GM21360 (cell line): Measurements from ENCODE around the gene EDEM1.

ENCODE experiments used
- ATAC-seq: cut with Tn5 transposase; IDR thresholded peaks from one replicate; pipeline ENCODE4 v1.9.1; 2021; ENCODE audit warnings: mild to moderate bottlenecking, moderate library complexity; ENCODE audit not compliant: unreplicated experiment

Gene EDEM1

DNA sequence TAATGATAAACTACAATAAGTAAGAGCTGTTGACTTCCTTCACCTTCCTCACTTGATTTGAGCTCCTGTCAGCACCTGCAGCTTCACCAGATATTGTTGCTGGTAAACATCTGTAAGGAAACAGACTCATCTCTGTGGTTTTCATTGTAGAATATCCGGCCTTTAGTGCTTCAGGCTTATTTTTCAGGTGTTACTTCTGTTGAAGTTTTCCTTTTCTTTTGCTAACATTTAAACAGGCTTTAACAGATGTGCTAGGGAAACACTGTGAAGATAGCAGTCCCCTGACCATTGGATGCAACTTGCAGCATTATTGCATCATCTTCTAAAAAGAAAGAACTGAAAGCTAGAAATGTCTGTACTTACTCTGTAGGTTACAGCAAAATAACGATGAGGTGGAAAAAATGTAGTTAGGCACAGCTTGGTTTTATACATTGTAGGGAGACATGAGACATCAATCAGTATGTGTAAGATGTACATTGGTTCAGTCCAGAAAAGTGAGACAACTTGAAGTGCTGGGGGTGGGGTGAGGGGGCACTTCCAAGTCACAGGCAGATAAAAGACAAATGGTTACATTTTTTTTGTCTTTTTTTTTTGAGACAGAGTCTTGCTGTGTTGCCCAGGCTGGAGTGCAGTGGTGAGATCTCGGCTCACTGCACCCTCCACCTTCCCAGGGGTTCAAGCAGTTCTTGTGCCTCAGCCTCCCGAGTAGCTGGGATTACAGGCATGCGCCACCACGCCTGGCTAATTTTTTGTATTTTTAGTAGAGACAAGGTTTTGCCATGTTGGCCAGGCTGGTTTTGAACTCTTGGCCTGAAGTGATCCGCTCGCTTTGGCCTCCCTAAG, 10.2 kb downstream of the EDEM1 start:
- ATAC-seq, result peak; percentile 60

DNA sequence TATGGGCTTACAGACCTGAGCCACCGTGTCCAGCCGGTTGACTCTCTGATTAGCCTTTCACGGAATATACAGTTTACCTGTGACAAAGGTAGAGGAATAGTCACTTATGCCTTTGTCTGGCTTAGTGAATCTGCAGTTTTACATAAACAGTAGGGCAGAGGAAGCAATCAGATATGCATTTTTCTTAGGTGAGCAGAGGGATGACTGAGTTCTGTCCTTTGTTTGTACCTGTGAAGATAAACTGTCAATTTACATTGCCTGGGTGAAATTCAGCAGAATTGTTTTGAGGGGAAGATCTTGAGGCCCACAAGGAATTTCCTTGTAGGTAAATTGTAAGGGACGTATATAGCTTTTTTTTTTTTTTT, 10.8 kb downstream of the EDEM1 start:
- ATAC-seq, result no peak

DNA sequence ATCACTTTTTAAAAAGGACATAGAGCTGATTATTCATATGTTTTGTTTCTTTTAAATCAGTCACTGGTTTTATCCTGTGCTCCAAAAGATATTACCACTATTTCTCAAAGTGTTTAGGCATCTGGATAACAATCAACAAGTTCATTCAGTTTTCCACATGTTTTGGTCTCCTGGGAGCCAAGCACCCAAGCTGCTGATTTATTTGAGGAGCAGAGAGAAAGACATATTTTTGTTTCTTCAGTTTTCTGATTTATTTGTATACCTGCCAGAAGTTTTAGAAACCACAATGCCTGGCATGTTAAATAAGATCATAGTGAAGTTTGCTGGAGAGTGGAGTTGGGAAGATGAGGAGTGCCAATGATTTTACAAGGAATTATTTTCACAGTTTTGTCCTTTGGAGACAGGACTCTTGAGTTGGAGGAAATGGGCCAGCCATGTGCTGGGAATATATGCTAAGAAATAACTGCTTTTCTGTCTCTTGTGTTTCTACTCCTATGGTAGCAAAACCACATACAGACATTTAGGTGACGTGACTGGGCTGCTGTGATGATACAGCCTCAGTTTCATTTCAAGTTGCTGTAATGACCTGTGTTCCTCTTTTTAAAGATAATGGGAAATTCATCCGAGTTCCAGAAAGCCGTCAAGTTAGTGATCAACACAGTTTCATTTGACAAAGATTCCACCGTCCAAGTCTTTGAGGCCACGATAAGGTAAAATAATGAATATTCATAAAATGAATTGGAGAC, 11.7 kb downstream of the EDEM1 start:
- ATAC-seq, result peak; percentile 43

DNA sequence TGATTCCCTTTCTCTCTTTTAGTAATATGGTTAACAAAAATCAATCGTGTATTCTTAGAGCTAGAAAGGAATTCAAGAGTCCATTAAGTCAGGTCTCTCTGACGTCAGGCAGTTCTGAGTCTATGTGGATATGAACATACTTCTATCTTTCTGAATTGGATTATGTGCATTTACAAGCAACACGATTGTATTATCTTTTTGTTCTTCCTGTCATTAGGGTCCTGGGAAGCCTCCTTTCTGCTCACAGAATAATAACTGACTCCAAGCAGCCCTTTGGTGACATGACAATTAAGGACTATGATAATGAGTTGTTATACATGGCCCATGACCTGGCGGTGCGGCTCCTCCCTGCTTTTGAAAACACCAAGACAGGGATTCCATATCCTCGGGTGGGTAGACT, 14.0 kb downstream of the EDEM1 start:
- no peak for ATAC-seq

DNA sequence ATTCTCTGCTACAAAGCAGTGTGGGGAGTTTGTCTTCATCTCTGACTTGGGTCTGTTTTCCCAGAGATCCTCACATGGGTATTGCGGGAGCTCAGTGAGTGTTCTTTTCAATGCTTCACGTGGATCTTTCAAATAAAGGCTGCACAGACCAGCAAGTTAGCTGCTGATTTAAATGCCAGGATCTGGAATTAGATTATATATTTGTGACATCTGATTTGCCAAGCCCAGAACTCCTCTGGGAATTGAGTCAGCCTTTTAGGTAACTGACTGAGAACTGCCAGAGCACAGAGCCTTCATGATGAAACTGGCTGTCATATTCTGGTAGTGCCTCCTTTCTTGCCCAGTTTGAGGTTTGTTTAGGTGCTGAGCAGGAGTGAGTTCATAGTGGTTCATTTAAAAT, 14.7 kb downstream of the EDEM1 start:
- ATAC-seq, result no peak

DNA sequence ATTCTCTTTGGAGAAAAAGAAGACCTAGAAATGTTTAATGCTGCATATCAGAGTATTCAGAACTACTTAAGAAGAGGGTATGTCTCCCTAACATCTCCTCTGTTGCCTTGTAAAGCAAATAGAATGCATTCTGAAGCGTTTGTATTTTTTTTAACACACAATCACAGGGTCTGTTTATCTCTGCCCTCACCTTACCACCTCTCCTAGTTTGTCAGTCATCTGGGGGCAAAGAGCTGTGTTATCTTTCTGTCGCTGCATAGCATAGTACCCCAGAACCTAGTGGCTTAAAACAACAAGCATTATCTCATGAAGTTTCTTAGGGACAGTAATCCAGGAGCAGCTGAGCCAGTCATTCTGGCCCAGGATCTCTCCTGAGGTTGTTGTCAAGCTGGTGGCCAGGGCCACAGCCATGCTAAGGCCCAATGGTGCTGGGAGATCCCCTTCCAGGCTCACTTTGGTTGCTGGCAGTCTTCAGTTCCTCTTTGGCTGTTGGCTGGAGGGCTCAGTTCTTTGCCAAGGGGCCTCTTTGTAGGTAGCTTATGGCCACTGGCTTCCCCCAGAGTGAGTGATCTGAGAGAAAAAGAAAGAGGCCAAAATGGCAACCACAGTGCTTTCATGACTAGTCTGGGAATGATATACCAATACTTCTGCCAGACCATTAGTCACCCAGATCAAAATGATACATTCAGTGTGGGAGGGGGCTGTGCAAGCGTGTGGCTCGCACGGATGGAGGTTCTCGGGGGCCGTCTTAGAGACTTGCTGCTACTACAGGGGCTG, 17.8 kb downstream of the EDEM1 start:
- ATAC-seq, result peak; percentile 98

DNA sequence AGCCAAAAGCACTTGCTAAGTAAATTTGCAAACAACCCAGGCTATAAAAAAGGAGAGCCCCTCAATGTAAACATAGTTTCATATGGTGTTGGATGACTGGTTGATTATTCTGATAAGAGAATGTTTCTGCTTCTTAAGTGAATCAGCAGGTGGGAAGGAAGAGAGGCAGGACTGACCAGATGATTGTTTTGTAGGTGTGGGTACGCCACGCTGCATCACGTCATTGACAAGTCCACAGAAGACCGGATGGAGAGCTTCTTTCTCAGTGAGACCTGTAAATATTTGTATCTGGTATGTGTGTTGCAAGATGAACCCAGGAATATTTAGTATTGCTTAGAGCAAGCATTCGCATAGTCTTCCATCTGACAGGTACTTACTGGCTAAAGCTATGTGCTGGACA, 23.4 kb downstream of the EDEM1 start:
- ATAC-seq, result no peak

DNA sequence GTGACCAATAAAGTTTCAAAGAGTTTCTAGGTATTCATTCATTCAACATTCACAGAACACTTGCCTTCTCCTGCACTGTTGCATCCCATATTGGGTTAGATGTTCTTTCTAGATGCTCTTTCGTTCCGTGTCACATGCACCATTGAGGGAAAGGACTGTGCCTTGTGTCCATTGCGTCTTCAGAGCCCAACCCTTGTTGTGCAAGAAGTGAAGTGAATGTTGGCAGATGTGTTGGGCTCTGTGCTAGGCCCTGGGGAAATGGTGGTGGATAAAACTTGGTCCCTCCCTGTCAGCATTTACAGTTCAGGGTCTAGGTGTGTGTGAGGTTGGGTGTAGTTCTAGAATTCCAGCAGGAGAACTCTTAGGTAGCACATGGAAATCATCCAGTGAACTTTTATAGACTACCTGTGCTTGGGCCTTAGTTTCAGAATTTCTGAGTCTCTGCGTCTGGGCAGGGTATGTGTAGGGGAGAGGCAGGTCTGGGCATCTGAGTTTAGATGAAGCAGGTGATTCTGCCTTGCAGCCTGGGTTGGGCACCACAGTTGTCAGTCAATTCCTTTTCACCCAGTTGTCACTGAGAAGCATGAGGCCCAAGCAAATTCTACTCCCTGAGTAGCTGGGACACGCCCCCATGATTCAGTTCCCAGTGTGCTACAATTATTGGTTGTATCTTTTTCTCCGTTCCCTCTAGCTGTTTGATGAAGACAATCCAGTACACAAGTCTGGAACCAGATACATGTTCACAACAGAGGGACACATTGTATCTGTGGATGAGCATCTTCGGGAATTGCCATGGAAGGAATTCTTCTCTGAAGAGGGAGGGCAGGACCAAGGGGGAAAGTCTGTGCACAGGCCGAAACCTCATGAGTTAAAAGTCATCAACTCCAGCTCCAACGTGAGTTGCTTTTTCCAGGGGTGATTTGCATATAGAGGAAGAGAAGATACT, 25.4 kb downstream of the EDEM1 start:
- no peak for ATAC-seq

DNA sequence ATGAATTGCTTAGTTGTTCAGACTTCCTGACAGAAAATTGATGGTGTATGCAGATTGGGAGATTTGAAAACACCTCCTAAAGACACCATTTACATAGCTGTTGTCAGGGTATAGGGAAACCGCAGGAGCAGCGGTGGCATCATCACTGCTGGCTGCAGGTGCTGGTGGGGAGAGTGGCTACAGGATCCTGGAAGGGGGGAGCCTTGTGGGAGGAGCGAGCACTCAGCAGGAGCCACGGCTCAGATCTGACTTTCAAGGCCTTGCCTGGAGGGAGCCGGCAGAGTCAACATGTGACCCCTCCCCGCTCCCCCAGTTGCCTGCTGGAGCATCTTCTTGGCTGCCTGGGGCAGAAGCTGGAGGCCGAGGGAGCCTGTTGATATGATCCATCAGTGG, 26.1 kb downstream of the EDEM1 start:
- no peak for ATAC-seq

DNA sequence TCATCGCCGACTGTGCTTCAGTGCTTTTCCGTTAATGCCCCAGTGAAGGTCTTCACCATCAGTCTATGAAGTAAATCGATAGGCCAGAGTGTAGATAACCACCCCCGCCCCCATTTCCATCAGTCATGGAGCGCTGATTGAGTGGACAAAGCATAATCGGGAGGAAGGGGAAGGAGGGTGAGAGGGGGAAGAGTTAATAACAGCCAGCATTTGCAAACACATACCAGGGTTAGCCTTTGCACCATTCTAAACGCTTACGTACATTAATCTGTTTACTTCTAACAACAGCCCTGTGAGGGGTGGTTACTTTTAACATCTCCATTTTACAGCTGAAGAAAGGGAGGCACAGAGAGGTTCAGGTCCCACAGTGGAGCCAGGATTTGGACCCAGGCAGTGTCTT, 26.8 kb downstream of the EDEM1 start:
- no peak for ATAC-seq

DNA sequence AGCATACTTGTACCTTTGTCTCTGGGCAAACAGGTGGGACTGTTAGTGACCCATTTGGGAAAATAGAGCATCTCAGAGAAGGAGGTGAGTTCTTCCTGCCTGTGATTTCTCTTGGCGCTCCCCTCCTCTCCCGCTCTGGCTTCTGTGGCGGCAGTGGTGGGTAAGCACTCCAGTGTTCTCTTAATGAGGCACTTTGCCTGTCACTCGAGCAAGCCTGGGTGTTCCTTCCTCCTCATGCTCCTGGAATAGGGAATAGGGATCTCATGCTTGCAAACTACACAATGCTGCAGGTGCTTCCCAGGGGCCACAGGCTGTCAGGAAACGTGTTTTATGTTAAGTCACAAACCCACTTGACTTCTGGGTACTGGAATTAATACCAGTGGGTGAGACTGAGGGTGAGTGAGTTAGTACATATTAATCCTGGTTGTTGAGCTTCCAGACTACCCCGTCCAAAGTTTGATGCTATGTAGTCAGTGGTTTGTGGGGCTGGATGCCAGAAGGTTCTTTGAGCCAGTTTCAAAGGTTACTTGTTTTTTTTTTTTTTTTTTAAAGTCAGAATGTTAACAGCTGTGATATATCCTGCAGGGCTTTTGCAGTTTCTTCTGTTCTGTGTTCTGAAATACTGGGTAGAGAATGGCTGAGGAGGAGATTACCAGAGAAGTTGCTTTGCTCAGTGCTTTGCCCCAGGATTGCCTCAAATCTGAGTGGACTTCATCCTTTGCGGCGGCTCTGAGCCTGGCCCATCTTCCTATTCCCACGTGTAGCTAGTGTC, 30.5 kb downstream of the EDEM1 start:
- no peak for ATAC-seq

DNA sequence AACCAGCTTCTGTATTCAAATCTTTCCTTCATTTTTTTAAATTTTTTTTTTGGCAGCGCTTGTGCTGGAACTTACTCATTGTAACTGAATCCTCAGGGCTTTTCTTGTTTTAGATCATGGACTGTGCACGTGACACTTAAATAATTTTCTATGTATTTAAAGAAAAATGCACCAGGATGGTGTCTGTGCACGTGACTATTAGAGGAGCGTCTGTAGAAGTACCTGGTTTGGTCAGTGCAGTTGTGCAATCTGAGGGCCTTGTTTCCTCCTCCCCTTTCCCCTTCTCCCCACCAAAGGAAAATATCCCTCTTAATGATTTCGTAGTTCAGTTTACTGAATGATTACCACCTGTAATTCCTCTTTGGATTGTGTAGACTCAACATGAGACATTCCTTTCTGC, 31.3 kb downstream of the EDEM1 start:
- ATAC-seq, result no peak

DNA sequence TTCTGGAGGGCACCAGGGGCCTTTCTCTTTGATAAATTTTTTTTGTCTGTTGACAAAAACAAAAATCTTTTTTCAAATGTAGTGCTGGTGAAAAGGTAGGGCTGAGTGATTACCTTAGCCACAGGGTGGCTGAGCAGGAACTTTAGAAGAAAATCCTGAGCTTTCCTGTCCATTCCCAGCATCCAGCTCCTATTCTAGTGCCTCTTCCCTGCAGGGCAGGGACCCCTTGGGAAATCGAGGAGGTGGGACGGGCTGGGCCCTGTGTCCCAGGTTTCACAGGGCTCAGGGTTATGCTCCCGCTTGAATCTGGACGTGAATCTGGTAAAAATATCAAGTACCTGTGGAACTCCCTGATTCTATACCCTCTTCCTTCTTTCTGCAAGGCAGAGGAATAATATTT, 31.7 kb downstream of the EDEM1 start:
- no peak for ATAC-seq

DNA sequence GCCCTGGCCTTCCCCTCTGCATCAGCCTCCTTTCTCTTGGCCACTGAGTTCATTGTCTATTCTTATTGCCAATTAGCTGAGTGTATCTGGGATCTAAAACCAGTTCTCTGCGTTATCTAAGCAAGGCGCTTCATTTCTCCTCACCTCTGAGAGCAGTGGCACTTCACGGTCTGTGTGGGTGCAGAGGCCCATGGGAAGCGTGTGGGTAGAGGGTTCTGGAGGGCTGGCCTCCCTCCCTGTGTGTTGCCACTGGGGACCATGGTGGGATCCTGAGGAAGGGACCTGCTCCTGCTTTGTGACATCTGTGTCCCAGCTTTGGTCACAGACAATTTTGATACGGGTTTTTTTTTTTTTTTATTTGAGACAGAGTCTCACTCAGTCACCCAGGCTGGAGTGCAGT, 32.7 kb downstream of the EDEM1 start:
- ATAC-seq, result no peak

DNA sequence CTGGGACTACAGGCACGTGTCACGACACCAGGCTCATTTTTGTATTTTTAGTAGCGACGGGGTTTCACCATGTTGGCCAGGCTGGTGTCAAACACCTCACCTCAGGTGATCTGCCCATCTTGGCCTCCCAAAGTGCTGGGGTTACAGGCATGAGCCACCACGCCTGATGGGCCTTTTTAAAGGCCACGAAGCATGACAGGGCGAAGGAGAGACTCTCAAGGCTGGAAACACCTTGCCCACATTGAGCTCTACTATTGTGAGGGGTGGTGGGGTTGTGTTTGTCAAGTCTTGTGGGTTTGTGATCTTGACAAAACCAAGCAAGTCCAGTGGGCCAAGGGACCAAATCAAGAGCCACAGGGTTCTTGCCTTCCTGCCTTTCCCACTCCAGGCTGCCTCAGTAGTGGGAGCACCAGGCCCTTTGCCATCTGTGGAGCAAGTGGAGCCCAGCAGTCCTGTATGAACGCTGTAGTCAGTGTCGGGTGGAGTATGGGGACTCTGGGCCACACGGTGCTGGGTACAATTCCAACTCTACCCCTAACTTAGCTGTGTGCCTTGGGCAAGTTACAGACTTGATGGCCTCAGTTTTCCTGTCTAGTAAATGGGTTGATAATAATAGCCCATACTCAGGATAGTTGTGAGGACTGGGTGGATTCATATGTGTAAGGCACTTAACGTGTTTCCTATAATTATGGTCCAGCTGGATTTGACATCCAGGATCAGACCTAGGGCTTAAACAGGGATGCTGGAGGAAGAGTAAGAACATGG, 33.3 kb downstream of the EDEM1 start:
- ATAC-seq, result no peak

DNA sequence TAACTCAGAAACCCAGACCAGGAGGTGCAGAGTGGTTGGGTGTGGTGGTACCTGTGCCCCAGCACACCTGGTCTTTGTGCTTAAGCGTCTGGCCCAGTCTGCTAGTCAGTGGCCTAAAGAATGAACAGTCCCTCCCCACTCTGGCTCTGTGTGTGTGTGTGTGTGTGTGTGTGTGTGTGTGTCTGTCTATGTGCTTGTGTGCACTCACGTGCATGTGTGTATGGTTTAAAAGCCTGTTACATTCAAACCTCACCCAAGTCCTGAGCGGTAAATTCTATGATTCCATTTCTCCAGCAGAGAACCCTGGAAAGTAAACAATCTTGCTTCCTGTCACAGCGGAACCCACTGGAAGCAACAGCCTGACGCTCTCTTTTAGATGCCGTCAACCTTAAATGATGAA, 34.2 kb downstream of the EDEM1 start:
- ATAC-seq, result no peak

DNA sequence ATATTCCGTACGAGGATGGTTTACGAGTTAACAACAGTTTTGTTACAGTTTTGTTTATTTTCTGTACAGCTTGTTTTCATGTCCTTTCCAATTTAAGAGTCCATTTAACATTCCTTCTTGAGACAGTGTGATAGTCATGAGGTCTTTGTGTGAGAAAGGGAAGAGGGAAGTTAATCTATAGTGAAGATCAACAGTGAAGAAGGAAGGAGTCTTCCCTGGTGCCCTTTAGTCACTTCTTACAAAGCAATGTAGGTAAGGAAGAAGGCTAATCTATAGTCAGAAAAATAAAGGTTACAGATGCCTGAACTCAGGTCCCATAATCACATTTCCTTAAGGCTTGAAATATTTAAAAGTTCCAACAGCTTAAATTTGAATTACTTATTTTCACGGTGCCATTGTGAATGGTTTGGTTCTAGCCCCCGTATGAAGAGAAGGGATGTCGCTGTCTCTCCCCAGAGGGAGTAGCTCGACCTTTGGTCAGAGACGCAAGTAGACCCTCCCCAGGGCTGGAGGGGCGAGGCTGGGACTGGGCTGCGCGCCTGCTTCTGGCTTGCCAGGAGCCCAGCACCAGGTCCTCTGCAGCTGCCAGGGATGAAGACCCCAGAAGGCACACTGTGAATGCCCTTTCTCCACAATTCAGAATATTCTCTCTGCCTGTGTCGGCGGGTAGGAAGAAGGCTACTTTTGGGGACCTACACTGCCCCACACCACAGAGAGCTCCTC, 34.9 kb downstream of the EDEM1 start:
- no peak for ATAC-seq

DNA sequence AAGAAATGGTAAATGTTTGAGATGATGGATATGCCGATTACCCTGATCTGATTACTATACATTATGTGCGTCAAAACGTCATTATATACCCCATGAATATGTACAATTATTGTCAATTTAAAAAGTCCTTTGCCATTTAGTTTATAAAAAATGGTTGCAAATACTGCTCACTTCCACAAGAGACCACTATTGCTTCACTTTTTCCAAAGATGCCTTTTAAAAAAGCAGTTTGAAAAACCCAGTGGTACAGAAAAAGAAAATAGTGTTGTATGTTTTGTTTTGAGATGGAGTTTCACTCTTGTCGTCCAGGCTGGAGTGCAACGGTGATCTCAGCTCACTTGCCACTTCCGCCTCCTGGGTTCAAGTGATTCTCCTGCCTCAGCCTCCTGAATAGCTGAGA, 39.3 kb downstream of the EDEM1 start:
- no peak for ATAC-seq

DNA sequence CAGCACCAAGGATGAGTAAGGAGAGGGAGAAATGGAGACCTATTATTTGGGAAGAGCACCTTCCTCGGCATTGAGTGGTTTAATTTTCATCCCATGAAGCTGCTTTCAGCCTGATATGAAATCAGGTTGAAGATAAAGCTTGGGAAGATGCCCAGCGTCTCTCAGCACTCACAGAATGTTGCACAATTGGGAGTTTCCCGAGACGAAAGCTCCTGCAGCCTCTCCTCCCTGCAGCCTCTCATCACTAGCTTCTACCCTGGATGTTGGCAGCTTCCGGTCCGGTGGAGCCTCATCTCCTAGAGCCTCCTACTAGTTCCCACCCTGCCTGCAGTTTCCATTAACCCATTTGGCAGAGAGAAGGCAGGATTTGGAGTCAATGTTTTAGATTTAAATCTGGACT, 40.3 kb downstream of the EDEM1 start:
- no peak for ATAC-seq
